ENCODE results near the gene ZEB2.

Gene ZEB2

GRCh38 chr2:144524118-144525009 lies 4.4 kb upstream of the ZEB2 start:
- DNase-seq (ENCODE audit: low read depth), result no peak
- peak overlapping the region; percentile 65 for H3K4me3 ChIP-seq (ENCODE audit: control insufficient read depth, low read depth, low read length)
- TF ChIP-seq CTCF (conservative IDR thresholded peaks at IDR 0.05; ENCODE audit: control insufficient read depth, insufficient read depth, low read depth, low read length), result no peak

GRCh38 chr2:144523596-144524117 lies 3.7 kb upstream of the ZEB2 start:
- no peak for DNase-seq (ENCODE audit: low read depth)
- TF ChIP-seq CTCF (conservative IDR thresholded peaks at IDR 0.05; ENCODE audit: control insufficient read depth, insufficient read depth, low read depth, low read length), result no peak
- peak overlapping the region; percentile 65 for H3K4me3 ChIP-seq (ENCODE audit: control insufficient read depth, low read depth, low read length)

- no peak for DNase-seq (ENCODE audit: low read depth)
- H3K4me3 ChIP-seq (ENCODE audit: control insufficient read depth, low read depth, low read length), result peak overlapping the region; percentile 65
Observed at GRCh38 chr2:144522897-144523595, 3.1 kb upstream of the ZEB2 start.

GRCh38 chr2:144522176-144522896 lies 2.4 kb upstream of the ZEB2 start:
- DNase-seq (ENCODE audit: low read depth), result no peak
- peak overlapping the region; percentile 65 for H3K4me3 ChIP-seq (ENCODE audit: control insufficient read depth, low read depth, low read length)
- TF ChIP-seq CTCF (conservative IDR thresholded peaks at IDR 0.05; ENCODE audit: control insufficient read depth, insufficient read depth, low read depth, low read length), result no peak

More at GRCh38 chr2:144522897-144523595, 3.1 kb upstream of the ZEB2 start:
- no peak for TF ChIP-seq CTCF (conservative IDR thresholded peaks at IDR 0.05; ENCODE audit: control insufficient read depth, insufficient read depth, low read depth, low read length)

GRCh38 chr2:144521686-144522085 lies 1.8 kb upstream of the ZEB2 start:
- DNase-seq (ENCODE audit: low read depth), result no peak
- H3K4me3 ChIP-seq (ENCODE audit: control insufficient read depth, low read depth, low read length), result no peak overlapping the region
- no peak for TF ChIP-seq CTCF (conservative IDR thresholded peaks at IDR 0.05; ENCODE audit: control insufficient read depth, insufficient read depth, low read depth, low read length)

GRCh38 chr2:144520756-144521487 lies 1.0 kb upstream of the ZEB2 start:
- H3K4me3 ChIP-seq (ENCODE audit: control insufficient read depth, low read depth, low read length), result peak overlapping the region; percentile 41
- peak; percentile 95 for DNase-seq (ENCODE audit: low read depth)
- TF ChIP-seq CTCF (conservative IDR thresholded peaks at IDR 0.05; ENCODE audit: control insufficient read depth, insufficient read depth, low read depth, low read length), result no peak

Data from fibroblast of mammary gland (primary cell).